ENCODE data around the gene IFI27.
"Not testable (repeated sequence)": the region's sequence is repeated elsewhere in the genome, so short reads cannot be mapped to it uniquely, and the experiment has no call there.

Gene IFI27

DNA sequence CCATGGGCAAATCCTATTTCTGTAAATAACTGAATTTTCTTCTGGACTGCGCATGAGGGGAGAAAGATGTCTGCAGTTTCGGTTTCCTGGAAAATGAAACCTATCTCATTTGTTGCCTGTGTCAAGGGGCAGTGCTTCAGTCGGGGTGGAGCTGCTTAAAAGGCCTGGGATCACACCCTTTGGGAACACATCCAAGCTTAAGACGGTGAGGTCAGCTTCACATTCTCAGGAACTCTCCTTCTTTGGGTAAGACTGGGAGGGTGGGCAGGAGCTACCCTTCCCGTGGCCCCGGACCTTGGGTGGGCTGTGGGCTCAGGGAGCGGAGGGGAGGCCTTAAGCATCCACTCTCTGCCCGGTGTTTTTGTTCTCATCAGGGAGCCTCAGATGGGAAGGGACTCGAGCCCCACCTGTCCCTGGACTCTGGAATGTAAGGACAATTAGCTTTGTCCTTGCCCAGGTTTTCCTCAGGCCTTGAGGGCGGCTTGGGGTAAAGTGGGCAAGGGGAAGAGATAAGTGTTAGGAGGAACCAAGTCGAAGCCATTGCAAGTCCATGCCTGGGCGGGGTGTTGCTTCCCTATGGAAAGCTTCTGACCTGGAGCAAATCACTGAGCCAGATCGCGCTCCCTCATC is at the start of gene IFI27:
Gene IFI27, plus strand, starts transcription at position 185 of the 630 bp plus-strand sequence.
- peak; percentile 74 for DNase-seq

DNA sequence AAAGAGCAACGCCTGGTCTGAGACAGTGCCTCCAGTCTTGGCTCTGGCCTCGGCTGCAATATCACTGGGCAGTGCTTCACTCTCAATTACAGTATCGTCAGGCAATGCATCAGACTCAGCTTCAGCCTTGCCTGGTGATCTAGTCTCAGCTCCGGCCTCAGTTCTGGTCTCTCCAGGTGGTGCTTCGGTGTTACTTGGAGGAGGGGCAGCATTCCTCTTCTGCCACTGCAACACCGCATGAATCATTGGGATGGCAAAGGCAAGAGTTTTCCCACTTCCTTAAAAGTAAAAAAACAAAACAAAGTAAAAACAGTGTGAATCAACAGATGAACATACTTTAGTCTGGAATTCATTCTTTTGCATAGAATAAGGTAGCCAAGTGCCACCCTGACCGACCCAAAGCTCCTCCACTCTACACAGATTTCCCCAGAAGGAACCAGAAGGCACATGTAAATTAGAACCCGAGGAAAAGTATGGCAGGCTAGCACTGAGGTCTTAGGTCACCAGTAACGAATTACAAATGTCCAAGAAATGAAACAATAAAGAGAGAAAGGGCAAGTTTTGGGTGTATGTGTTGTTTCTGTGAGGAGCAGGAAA is 48.1 kb upstream of the IFI27 start:
- no peak for DNase-seq

DNA sequence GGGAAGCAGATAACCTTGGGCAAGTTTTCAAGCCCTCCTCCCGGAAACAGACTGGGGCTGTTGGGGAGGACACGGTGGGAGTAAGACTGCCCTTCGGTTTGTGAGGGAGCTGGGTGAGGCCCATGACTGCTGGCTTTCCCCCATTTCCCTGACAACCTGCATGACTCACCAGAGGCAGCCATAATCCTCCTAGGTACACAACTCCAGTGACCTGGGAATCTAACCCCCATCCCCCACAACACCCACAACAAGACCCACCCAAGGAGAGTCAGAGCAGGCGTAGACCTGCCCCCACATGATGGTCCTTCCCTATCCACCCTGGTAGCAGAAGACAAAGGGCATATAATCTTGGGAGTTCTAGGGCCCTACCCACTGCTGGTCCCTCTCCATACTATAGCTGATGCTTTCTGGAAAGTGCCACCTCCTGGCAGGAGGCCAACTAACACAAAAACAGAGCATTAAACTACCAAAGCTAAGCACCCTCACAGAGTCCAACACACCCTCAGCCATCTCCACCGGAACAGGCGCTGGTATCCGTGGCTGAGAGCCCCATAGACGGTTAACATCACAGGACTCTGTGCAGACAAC is 44.4 kb upstream of the IFI27 start:
- DNase-seq: no peak

DNA sequence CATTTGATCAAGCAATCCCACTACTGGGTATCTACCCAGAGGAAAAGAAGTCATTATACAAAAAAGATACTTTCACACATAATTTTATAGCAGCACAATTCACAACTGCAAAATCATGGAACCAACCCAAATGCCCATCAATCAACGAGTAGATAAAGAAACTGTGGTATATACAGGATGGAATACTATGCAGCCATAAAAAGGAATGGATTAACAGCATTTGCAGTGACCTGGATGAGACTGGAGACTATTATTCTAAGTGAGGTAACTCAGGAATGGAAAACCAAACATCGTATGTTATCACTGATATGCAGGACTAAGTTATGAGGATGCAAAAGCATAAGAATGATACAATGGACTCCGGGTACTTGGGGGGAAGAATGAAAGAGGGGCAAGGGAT is 38.5 kb upstream of the IFI27 start:
- not testable (repeated sequence) for DNase-seq

DNA sequence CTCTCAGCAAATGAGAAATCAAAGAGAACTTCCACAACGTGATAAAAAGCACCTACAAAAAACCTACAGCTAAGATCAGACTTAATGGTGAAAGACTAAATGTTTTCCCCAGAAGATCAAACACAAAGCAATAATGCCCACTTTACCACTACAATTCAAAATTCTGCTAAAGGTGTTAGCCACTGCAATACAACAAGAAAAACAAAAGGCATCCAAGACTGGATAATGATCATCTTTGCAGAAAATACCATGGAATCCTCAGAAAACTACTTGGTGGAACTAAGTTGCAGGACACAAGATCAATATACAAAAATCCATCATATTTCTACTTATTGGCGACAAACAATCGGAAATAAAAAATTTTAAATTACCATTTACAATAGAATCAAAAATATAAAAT is 36.0 kb upstream of the IFI27 start:
- no peak for DNase-seq

DNA sequence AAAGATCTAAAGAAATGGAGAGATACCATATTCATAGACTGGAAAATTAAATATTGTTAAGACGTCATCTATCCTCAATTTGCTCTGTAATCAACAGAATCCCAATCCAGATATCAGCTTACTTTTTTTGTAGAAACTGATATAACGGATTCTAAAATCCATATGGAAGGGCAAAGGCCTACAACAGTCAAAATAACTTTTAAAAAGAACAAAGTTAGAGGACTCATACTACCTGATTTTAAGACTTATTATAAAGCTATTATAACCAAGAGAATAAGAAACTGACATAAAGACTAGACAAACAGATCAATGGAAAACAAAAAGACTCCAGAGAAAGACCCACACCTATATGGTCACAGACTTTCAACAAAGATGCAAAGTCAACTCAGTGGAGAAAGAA is 35.5 kb upstream of the IFI27 start:
- no peak for DNase-seq

DNA sequence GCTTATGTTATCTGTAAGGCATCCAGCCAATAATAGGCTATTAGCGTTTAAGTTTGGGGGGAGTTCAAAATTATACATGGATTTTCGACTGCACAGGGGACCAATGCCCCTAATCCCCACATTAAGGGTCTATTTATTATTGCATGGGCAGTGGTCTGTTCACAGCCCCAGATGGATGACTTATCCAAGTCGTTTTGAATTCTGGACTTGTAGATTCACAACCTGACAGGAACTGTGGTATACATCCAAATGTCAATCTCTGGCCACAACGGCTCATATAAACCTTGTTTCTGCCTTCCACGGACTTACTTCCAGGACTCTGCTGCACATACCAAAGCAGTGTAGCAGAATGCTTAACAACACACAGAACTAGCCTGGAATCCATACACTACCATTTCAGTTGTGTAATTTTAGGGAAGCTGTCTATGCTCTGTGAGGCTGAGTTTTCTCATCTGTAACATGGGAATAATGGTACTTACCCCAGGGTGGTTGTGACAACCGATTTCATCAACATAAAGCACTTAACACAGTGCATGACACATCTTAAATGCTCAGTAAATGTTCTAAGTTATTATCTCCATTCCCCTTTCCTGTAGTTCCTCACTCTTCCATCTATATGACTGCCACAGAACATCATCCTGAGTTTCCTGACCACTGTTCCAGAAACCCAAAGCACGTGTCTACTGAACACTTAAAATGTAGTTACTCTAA is 33.3 kb upstream of the IFI27 start:
- DNase-seq: peak; percentile 24

DNA sequence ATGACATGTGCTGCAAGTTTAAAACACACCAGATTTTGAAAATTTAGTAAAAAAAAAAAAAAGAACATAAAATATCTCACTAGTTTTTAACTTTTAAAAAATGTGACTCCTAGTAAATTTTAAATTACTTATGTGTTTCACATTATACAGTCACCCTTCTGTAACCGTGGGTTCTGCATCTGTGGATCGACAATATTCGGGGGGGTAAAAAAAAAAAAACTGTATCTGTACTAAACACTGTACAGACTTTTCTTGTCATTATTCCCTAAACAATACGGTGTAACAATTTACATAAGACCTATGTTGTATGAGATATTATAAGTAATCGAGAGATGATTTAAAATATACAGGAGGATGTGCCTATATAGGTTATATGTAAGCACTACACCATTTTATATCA is 32.7 kb upstream of the IFI27 start:
- no peak for DNase-seq

DNA sequence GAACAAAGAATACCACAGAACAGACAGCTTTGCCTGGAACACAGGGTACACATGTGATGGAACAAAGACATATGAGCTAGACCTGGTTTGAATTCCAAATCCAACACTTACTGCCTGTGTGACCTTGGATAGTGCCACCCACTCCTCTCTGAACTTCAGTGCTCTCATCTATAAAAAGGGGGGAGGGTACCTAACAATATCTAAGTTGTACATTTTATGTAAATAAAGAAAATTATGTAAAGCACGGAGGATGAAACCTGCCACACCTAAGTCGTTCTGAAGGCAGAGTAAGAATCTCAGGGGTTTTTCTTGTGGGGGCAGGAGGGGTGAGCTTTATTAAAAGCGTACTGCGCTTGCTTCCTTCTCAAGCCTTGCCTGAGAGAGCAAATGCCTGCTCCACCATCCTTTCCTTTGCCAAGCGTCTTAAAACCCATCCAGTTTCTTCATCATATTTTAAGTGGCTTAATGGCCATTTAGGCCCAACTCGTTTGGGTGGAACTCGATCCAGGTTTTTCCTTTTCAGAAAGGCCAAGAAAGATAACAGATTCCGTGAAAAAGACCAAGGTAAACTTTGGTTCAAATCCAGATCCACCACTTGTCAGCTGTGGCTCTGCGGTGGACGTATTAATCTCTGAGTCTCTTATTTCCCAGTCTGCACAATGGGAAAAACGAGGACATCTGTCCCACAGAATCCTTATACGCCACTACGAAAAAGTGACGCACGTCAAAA is 30.5 kb upstream of the IFI27 start:
- DNase-seq: no peak

DNA sequence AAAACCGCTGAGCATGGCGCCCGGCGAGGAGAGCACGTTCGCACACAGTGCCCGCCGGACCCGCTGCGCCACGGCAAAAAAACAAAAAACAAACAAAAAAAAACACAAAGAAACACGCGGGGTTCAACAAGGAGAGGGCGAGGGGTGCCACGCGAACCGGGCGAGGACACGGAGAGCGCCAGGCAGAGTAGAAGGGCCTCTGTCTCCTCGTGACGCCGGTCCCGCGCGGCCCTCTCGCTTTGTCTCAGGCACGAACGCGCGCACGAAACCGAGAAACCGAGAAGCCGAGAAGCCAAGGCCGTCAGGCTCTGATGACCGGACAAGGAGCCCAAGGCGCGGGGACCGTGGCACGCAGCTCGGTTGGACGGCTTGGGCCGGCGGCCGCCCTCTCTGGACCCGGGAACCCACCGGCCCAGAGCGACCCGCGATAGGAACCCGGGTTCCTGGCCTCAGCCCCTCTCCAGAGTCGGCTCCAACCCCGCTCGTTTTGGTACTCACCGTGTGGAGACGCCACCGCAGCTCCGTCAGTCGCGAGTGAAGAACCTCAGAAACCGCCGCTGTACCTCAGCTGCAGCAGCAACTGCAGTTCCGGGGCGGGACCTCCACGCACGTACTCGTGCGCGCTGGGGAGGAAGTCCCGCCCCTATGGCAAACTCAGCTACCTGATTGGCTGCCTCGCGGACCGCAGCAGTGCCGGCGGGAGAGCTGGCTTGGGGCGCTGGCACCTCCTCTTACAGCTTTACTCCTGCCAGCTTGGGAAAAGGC is 29.7 kb upstream of the IFI27 start, which contains the start of the genes DDX24 and IFI27L1:
Gene DDX24, minus strand, starts transcription at position 582 of the 765 bp plus-strand sequence. CDS start 1,460 bp downstream, outside the sequence.
Gene IFI27L1, plus strand, starts transcription at position 690 of the 765 bp plus-strand sequence. CDS start 15,628 bp downstream, outside the sequence.
- DNase-seq: peak; percentile 95

DNA sequence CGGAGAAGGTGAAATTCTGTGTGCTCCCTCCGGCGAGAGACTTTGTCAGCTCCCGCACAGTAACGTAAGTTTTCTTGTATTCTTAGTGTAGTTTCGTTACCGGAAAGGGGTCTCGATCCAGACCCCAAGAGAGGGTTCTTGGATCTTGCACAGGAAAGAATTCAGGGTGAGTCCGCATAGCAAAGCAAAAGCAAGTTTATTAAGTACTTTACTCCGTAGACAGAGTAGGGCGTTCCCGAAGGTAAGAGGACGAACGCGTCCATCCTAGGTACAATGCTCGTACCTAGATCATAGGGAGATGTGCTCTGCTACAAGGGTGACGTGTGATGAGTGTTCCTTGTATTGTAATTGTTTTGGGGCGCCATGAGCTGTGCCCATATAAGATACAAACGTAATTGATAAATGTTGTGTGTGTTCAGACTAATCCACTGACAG is 29.1 kb upstream of the IFI27 start:
- no peak for DNase-seq

DNA sequence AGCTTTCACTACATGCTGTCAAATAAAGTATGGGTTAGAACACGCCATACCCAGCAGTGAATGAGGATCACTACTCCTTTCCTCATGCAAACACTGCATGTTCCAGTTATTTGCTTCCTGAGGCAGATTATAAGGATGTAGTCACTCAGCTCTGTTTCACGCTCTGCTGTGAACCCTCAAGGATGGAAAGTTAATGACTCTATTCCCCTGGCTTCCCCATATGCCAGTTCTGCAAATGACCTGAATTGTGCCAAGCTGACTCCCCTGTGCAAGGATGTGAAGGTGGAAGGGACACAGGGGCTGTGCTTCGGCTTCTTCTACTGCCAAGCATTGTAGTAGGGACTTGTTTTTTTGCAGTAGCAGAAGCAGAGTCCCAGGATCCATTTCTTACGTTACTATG is 22.6 kb upstream of the IFI27 start:
- no peak for DNase-seq

DNA sequence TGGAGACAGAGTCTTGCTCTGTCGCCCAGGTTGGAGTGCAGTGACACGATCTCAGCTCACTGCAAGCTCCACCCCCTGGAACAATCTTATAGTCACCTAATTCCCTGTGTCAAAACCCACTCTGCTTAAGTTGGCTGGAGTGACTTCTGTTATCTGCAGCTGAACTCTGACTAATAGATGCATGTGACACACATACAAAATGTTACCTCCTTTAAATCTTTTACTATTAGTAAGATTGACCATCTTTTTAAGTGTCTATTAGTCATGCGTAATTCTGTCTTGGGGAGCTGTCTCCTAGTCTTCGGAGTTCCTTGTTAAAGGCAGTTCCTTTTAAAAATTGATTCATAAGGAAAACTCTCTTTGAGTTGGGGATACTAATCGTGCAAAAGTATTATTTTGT is 22.0 kb upstream of the IFI27 start:
- DNase-seq: no peak

DNA sequence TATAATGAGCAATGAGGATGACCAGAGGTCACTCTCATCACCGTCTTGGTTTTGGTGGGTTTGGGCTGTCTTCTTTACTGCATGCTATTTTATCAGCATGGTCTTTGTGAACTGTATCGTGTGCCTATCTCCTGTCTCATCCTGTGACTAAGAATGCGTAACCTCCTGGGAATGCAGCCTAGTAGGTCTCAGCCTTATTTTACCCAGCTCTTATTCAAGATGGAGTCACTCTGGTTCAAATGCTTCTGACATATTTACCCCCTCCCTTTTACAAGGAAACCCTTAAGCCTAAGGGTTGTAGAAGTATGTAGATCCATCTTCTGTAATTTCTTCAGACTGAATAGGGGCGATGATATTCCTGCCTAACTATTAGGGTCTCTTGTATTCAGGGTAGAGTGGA is 21.1 kb upstream of the IFI27 start:
- no peak for DNase-seq

DNA sequence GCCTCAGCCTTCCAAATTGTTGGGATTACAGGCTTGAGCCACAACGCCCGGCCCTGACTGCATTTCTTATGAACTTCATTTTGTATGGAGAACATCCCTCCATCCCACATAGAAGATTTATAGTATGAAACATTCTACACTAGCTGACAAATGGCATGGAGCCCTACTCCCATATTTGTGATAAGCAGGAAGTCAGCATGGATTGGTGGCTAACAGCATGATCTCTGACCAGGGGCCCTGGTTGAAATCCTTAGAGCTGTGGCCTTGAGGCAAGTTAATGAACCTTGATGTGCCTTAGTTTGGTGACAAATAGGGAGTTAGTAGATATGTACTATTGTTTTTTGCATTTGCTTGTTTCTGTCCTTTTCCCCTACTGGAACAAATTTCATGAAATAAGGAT is 17.1 kb upstream of the IFI27 start:
- DNase-seq: no peak

DNA sequence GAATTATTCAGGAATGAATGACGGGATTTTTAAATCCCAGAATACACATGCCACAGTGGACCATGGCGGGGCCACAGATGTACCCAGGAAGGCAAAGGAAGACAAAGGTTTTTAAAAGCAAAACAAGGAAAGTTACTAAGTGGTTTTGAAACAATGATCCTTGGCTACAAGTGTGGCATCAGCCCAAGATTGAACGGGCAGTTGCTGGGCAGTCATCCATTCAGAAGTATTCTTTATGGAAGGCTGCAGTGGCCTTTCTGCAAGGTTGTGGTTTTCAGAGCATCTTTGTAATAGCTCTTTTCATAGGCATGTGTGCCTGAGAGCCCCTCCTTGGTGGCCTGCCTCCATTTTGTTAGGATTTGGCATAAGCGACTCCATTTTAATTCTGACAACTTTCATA is 13.4 kb upstream of the IFI27 start:
- no peak for DNase-seq

DNA sequence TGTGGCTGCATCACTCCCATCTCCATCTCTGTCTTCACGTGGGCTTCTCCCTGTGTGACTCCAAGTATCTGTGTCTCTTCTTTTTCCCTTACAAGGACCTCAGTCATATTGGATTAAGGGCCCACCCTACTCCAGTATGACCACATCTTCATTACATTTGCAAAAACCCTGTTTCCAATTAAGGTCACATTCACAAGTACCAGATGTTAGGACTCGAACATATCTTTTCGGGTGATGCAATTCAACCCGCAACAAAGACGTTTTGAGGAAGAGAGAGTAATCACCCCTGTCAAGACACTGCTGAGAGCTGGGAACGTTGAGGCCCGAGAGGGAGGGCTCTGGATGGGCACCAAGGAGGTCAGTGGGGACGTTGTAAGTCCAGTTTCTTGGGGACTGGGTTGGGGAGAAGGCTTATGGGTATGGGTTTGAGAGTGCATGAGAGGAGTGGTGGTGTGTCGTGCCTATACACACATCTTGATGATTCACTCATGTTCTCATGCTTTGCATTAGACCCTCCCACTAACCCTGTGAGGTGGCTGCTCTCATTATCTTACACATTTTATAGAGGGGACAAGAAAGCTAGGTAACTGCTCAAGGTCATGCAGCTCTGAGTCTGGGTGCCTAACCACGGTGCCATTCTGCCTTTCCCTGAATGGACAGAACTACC is 12.1 kb upstream of the IFI27 start:
- DNase-seq: no peak

DNA sequence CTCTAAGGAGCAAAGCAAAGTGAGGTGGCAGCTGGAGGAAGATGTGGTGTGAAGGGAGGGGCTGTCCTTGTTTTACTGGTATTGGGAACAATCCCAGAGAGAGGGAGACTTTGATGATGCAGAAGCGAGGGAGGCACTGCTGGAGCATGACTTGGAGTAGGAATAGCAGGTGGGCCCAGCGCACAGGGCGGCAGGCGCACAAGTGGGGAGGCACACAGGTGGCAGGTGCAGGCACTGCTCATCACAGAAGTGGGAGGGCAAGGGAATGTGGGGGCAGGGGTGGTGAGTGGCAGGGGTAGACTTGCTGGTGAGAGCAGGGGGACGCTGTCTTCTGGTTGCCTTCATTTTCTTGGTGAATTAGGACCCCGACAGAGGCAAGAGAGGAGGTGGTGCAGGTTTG is 11.5 kb upstream of the IFI27 start:
- DNase-seq: no peak

DNA sequence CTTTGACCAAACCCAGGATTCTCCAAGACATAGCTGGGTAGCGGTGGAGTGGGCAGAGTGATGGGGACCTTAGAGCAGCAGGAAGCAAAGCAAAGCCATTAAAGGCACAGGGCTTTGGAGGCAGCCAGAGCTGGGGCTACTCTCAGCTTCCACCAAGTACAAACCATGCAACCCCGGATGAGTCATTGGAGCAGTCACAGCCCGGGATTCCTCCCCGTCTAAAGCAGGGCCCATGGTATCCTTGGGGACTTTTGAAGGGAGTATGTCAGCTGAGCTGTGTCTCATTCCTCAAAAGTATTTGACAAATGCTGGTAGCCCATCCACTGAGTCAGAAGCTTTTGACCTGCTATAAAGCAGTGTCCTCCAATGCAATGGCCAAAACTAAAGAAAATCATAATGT is 9.7 kb upstream of the IFI27 start:
- DNase-seq: no peak

DNA sequence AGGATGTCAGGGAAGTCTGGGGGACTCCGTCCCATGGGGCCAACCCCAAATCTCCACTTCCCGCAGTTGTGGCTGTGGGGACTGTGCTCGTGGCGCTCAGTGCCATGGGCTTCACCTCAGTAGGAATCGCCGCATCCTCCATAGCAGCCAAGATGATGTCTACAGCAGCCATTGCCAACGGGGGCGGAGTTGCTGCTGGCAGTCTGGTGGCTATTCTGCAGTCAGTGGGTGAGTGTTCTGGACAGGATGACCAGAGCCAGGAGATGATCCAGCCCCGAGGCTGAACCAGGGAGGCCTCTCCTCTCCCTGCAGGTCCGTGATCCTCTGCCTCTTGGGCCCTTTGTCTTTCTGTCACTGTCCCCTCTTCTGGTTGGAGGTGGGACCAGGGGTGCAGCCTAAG is 8.8 kb upstream of the IFI27 start:
- DNase-seq: no peak

DNA sequence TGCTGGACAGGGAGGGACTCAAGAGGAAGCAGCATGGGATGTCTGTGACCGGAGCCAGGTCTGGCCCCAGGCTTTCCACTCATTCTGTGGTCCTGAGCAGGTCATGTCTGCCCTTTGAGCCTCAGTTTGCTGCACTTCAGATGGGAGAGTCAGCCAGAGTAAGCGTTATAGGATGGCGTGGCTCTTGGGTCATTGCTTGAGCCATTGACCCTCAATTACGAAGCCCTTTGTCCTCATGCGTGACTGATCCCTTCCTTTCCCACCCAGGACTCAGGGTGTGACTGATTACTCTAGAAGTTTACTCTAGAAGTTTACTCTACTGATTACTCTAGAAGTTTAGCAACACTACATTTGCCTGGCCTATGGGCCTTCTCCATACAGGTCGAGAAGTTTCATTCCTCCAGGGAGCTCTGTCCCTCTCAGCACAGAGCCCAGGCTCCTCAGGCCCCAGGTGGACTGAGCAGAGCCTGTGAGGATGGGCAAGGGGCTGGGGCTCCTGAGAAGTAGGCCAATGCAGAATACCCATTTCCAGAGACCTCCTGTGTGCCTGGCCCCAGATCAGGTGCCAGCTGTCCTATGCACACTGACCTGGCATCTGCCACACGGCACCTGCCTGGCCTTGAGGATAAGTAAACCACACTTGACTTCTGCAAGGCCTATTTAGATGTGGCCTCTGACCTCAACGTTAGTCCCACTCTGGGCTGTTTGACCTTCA is 7.6 kb upstream of the IFI27 start:
- no peak for DNase-seq

Measured in inflammatory macrophage treated with lipopolysaccharide for 4 hours (primary cell).